HG03045 (cell line): ENCODE results near the gene CALML3.

ENCODE experiments used
- ATAC-seq: cut with Tn5 transposase; IDR thresholded peaks from one replicate; pipeline ENCODE4 v1.9.1; 2021; ENCODE audit warnings: mild to moderate bottlenecking, moderate library complexity; ENCODE audit not compliant: unreplicated experiment

The CALML3 gene

GRCh38 chr10:5523796-5524574, 776 bp upstream of the CALML3 start:
- no peak for ATAC-seq

- no peak for ATAC-seq
These were observed 990 bp downstream of the CALML3 start for GRCh38 chr10:5525561-5526341.

- ATAC-seq, result no peak
These were observed 2.0 kb downstream of the CALML3 start for GRCh38 chr10:5526691-5527331.

GRCh38 chr10:5527332-5528200, 2.8 kb downstream of the CALML3 start:
- ATAC-seq, result no peak

GRCh38 chr10:5528989-5529701, 4.4 kb downstream of the CALML3 start:
- ATAC-seq, result no peak

- ATAC-seq, result no peak
These were observed 5.1 kb downstream of the CALML3 start for GRCh38 chr10:5529702-5530411.

- ATAC-seq, result no peak
These were observed 5.6 kb downstream of the CALML3 start for GRCh38 chr10:5530412-5530806.

GRCh38 chr10:5530846-5531557, 6.2 kb downstream of the CALML3 start:
- no peak for ATAC-seq

GRCh38 chr10:5531558-5532306, 7.0 kb downstream of the CALML3 start:
- ATAC-seq, result no peak

- ATAC-seq, result no peak
These were observed 7.5 kb downstream of the CALML3 start for GRCh38 chr10:5532307-5532605.

GRCh38 chr10:5532618-5533097, 7.9 kb downstream of the CALML3 start:
- ATAC-seq, result no peak

- no peak for ATAC-seq
These were observed 8.5 kb downstream of the CALML3 start for GRCh38 chr10:5533098-5533731.

GRCh38 chr10:5534051-5534821, 9.5 kb downstream of the CALML3 start:
- no peak for ATAC-seq

GRCh38 chr10:5534880-5535856, 10.4 kb downstream of the CALML3 start:
- no peak for ATAC-seq

- ATAC-seq, result no peak
These were observed 11.8 kb downstream of the CALML3 start for GRCh38 chr10:5536486-5537081.
